Measurements from ENCODE around the gene CADM4. TPM values are rescaled to one million over a fixed set of nuclear protein-coding genes. Genes with fewer than 3 reads are reported as not detected.

The CADM4 gene
- total and polyA plus RNA-seq, 9 of the 15 experiments (the other 6 are each of a cell fraction or from before 2014, with no cell fraction given): 0.03 to 4.6 (median 1.3) TPM

DNA sequence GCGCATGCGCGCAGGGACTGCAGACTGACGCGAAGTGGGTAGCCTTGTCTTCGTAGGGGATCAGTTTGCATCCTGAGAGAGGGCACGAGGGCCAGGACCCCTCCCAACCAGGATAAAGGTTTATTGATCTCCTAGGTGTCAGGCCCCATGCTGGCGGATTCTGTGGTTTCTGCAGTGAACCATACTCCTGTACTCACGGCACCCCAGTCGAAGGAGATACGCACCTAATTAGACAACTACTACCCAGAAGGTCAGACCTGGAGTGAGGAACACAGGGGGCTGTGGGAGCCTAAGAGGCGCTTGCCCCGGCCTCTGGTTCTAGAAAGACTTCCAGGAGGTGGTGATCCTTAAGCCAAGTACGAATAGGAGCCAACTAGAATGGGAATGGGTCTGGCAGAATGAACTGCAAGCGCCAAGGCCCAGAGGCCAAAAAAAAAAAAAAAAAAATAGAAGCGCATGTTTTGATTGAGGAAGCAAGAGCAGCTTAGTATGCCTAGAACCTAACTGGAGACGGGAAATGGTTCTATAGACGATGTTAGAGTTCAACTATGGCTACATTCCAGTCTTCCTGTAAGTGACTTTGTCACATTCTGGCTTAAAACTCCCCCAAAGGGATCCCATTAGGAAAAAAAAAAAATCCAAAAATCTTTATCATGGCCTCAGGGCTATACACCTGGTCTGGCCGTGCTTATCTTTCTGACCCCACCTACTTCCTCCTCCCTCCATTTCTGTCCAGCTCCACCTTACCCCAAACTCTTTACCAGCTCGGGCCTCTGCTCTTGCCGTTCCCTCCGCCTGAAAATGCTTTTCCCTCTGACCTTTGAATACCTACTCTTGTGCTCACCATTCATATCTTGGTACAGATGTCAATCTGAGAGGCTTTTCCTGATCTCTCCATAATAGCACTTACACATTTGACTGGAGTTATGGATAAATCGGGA is 19.3 kb downstream of the CADM4 start (continued):
- TF ChIP-seq, protein P1, sequence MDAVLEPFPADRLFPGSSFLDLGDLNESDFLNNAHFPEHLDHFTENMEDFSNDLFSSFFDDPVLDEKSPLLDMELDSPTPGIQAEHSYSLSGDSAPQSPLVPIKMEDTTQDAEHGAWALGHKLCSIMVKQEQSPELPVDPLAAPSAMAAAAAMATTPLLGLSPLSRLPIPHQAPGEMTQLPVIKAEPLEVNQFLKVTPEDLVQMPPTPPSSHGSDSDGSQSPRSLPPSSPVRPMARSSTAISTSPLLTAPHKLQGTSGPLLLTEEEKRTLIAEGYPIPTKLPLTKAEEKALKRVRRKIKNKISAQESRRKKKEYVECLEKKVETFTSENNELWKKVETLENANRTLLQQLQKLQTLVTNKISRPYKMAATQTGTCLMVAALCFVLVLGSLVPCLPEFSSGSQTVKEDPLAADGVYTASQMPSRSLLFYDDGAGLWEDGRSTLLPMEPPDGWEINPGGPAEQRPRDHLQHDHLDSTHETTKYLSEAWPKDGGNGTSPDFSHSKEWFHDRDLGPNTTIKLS (IDR thresholded peaks at IDR 0.05; ENCODE audit: borderline replicate concordance, low read depth): 0 out of 2 replicates have a peak, but pooled peaks have one; percentile 5
- TF ChIP-seq, protein P2, sequence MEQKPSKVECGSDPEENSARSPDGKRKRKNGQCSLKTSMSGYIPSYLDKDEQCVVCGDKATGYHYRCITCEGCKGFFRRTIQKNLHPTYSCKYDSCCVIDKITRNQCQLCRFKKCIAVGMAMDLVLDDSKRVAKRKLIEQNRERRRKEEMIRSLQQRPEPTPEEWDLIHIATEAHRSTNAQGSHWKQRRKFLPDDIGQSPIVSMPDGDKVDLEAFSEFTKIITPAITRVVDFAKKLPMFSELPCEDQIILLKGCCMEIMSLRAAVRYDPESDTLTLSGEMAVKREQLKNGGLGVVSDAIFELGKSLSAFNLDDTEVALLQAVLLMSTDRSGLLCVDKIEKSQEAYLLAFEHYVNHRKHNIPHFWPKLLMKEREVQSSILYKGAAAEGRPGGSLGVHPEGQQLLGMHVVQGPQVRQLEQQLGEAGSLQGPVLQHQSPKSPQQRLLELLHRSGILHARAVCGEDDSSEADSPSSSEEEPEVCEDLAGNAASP (IDR thresholded peaks at IDR 0.05): no peak
- TF ChIP-seq, protein P3, sequence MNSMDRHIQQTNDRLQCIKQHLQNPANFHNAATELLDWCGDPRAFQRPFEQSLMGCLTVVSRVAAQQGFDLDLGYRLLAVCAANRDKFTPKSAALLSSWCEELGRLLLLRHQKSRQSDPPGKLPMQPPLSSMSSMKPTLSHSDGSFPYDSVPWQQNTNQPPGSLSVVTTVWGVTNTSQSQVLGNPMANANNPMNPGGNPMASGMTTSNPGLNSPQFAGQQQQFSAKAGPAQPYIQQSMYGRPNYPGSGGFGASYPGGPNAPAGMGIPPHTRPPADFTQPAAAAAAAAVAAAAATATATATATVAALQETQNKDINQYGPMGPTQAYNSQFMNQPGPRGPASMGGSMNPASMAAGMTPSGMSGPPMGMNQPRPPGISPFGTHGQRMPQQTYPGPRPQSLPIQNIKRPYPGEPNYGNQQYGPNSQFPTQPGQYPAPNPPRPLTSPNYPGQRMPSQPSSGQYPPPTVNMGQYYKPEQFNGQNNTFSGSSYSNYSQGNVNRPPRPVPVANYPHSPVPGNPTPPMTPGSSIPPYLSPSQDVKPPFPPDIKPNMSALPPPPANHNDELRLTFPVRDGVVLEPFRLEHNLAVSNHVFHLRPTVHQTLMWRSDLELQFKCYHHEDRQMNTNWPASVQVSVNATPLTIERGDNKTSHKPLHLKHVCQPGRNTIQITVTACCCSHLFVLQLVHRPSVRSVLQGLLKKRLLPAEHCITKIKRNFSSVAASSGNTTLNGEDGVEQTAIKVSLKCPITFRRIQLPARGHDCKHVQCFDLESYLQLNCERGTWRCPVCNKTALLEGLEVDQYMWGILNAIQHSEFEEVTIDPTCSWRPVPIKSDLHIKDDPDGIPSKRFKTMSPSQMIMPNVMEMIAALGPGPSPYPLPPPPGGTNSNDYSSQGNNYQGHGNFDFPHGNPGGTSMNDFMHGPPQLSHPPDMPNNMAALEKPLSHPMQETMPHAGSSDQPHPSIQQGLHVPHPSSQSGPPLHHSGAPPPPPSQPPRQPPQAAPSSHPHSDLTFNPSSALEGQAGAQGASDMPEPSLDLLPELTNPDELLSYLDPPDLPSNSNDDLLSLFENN (IDR thresholded peaks at IDR 0.05; ENCODE audit: low read depth in 2 of 2, low read length in 2 of 2): no peak
- TF ChIP-seq TBL1XR1 (IDR thresholded peaks at IDR 0.05; ENCODE audit: low read length in 2 of 2): no peak
- TF ChIP-seq ZKSCAN8 (CRISPR knock-in tag; IDR thresholded peaks at IDR 0.05): no peak
- no peak for TF ChIP-seq SRSF1 (IDR thresholded peaks at IDR 0.05; ENCODE audit: low read depth, low read length)
- no peak for TF ChIP-seq HMG20B (CRISPR knock-in tag; IDR thresholded peaks at IDR 0.05)
- TF ChIP-seq, protein P4, sequence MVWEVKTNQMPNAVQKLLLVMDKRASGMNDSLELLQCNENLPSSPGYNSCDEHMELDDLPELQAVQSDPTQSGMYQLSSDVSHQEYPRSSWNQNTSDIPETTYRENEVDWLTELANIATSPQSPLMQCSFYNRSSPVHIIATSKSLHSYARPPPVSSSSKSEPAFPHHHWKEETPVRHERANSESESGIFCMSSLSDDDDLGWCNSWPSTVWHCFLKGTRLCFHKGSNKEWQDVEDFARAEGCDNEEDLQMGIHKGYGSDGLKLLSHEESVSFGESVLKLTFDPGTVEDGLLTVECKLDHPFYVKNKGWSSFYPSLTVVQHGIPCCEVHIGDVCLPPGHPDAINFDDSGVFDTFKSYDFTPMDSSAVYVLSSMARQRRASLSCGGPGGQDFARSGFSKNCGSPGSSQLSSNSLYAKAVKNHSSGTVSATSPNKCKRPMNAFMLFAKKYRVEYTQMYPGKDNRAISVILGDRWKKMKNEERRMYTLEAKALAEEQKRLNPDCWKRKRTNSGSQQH (CRISPR knock-in tag; IDR thresholded peaks at IDR 0.05): no peak
- TF ChIP-seq ZNF146 (CRISPR knock-in tag; IDR thresholded peaks at IDR 0.05; ENCODE audit: unreplicated experiment): no peak
- TF ChIP-seq HDAC8 (tag; IDR thresholded peaks at IDR 0.05): no peak
- TF ChIP-seq TSC22D4 (tag; IDR thresholded peaks at IDR 0.05): no peak
- TF ChIP-seq NELFE (IDR thresholded peaks at IDR 0.05; ENCODE audit: insufficient read depth, insufficient read length): no peak
- TF ChIP-seq XRCC5 (IDR thresholded peaks at IDR 0.05; ENCODE audit: low read depth, low read length): no peak
- no peak for TF ChIP-seq KHSRP (IDR thresholded peaks at IDR 0.05)
- TF ChIP-seq, protein P5, sequence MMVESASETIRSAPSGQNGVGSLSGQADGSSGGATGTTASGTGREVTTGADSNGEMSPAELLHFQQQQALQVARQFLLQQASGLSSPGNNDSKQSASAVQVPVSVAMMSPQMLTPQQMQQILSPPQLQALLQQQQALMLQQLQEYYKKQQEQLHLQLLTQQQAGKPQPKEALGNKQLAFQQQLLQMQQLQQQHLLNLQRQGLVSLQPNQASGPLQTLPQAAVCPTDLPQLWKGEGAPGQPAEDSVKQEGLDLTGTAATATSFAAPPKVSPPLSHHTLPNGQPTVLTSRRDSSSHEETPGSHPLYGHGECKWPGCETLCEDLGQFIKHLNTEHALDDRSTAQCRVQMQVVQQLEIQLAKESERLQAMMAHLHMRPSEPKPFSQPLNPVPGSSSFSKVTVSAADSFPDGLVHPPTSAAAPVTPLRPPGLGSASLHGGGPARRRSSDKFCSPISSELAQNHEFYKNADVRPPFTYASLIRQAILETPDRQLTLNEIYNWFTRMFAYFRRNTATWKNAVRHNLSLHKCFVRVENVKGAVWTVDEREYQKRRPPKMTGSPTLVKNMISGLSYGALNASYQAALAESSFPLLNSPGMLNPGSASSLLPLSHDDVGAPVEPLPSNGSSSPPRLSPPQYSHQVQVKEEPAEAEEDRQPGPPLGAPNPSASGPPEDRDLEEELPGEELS (CRISPR knock-in tag; IDR thresholded peaks at IDR 0.05; ENCODE audit: borderline replicate concordance): no peak
